ENCODE results near the gene NFKBIB.
"Not testable (repeated sequence)": the region's sequence is repeated elsewhere in the genome, so short reads cannot be mapped to it uniquely, and the experiment has no call there.

The NFKBIB gene

GRCh38 chr19:38899447-38900201 lies at the start of gene NFKBIB, which contains the start of gene SIRT2:
Gene NFKBIB, plus strand, starts transcription at chr19:38899969. Its CDS starts 64 bp downstream, at chr19:38900033.
Gene SIRT2, minus strand, starts transcription at chr19:38899618. Its CDS starts 97 bp downstream, at chr19:38899521.
- DNase-seq, result peak; percentile 99

- DNase-seq, result peak; percentile 99
Observed at GRCh38 chr19:38850436-38850975, 49.3 kb upstream of the NFKBIB start.

- DNase-seq, result peak; percentile 54
Observed at GRCh38 chr19:38850976-38851621, 48.7 kb upstream of the NFKBIB start.

- DNase-seq, result peak; percentile 94
Observed at GRCh38 chr19:38851622-38852230, 48.0 kb upstream of the NFKBIB start.

GRCh38 chr19:38852231-38853044 lies 47.3 kb upstream of the NFKBIB start:
- DNase-seq, result peak; percentile 77

- no peak for DNase-seq
Observed at GRCh38 chr19:38853214-38853613, 46.6 kb upstream of the NFKBIB start.

GRCh38 chr19:38854961-38855360 lies 44.8 kb upstream of the NFKBIB start:
- DNase-seq, result not testable (repeated sequence)

GRCh38 chr19:38855751-38856150 lies 44.0 kb upstream of the NFKBIB start:
- DNase-seq, result not testable (repeated sequence)

- no peak for DNase-seq
Observed at GRCh38 chr19:38856813-38857212, 43.0 kb upstream of the NFKBIB start.

GRCh38 chr19:38859631-38860204 lies 40.1 kb upstream of the NFKBIB start:
- not testable (repeated sequence) for DNase-seq

GRCh38 chr19:38861368-38861767 lies 38.4 kb upstream of the NFKBIB start:
- no peak for DNase-seq

GRCh38 chr19:38862321-38863059 lies 37.3 kb upstream of the NFKBIB start:
- DNase-seq, result no peak

GRCh38 chr19:38867171-38867780 lies 32.5 kb upstream of the NFKBIB start:
- DNase-seq, result no peak

- no peak for DNase-seq
Observed at GRCh38 chr19:38868551-38868950, 31.2 kb upstream of the NFKBIB start.

- DNase-seq, result peak; percentile 52
Observed at GRCh38 chr19:38869160-38869835, 30.5 kb upstream of the NFKBIB start.

- peak; percentile 95 for DNase-seq
Observed at GRCh38 chr19:38869836-38870607, 29.7 kb upstream of the NFKBIB start.

- no peak for DNase-seq
Observed at GRCh38 chr19:38870612-38871011, 29.2 kb upstream of the NFKBIB start.

GRCh38 chr19:38873400-38873799 lies 26.4 kb upstream of the NFKBIB start:
- DNase-seq, result not testable (repeated sequence)

- no peak for DNase-seq
Observed at GRCh38 chr19:38875656-38876395, 23.9 kb upstream of the NFKBIB start.

Data from activated CD4-positive, alpha-beta T cell treated with anti-CD3 and anti-CD28 coated beads for 48 hours (primary cell).